Inflammatory macrophage (primary cell): ENCODE results near the gene CARS1.
A peak's percentile ranks its signal among the peaks of the same experiment; 100 is the strongest.

ENCODE experiments used
- DNase-seq, 2 donors: peaks; one replicate each; pipeline ENCODE4 v3.0.0-alpha.2; 2020 to 2022

CARS1 gene

DNA sequence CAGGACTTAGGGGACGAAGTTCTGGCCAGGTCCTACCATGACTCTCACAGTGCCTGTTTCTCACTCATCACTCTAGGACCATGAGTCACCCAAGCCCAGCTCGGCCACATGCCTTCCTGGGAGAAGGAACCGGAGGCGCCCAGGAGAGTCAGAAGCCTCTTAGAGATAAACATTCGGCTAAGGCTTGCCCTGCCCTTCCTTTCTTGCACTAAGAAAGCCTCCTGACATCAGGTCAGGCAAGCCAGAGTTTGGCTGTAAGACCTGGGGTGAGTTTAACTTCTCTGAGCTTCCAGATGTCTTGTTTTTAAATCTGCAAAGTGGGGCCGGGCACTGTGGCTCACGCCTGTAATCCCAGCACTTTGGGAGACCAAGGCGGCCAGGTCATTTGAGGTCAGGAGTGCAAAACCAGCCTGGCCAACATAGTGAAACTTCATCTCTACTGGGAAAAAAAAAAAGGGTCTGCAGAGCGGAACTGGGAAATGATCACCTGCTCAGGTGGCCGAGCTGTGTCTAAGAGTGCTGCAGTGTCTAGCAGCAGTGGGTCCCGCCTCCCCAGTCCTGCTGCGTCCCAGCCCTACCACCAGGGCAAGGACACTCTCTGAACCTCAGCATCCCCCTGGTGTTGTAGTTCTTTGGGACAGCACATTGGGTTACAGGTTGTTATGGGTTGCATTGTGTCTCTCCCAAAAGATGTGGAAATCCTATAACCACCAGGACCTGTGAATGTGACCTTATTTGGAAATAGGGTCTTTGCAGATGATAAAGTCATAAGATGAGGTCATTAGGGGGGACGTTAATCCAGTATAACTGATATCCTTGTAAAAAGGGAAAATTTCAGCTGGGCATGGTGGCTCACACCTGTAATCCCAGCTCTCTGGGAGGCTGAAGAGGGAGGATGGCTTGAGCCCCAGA lies 1.8 kb upstream of the CARS1 start:
- DNase-seq, result peak in 1 of 2 donors; percentile 41

DNA sequence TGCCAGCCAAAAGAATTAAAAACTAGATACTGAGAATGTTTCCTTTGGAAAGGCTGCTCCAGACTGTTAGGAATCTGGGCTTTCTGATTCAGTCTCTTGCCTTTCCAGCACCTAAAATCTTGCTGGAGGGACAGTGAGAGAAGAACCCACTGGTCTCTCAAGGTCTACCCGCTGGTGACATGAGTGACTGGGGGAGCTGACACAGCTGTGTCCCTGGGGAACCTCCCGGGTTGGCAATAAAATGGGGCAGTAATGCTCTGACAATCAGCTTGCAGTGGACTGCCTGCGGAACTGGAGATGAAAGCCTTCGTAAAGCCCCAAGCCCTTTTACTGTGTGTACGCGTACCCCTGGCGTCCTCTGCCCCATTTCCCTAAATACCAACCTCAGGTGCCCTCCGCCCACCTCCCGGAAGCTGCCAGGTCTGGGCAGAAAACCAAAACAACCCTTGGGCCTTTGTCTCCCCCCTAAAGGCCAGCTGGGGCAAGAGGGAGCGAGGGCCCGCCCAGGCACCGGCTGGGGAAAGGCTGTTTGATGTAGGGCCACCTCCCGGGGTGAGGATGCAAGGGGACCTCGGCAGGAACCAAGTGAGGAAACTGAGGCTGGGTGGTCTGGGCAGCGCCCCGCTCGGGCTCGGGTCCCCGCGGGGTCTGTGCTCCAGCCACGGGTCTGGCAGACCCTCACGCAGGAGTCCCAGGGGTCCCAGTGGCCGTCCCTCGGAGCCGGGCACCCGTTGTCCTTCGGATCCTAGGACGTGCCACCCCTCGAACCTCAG lies 741 bp downstream of the CARS1 start:
- peak in 1 of 2 donors; percentile 4 for DNase-seq

DNA sequence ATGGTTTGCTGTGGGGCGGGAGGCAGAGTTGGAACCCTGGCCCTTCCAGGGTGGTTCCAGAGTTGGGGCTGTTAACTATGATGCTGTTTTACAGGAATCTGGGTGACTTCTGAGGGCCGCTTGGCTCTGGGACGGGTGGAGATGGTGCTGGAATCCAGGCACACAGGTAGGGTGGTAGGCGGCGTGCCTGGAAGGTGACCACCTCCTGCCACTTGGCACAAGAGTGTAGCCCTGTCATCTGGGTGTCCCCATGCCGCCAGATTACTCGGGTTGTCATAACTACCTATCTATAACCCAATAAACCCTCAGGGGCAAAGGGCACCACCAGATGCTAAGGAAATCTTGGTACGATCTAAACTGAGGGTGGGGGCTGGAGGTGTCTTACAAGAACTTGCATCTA lies 1.3 kb downstream of the CARS1 start:
- DNase-seq, result no peak

DNA sequence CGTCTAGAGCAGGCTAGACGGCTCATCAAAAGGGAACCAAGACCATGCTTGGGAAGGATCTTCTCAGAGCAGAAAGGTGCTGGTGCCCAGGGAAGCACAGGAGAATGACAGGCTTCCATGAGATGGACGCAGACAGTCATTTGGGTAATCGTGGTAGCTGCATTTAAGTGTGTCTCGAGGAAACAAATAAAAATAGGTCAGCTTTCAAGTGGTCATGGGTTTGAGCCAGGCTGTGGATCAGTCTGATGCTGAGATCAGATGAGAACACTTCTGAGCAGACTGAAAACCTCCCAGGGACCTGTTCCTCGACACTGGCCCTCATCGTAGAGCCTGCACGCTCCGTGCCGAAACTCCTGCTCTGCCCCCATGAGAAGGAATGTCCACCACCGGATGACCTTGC lies 4.7 kb downstream of the CARS1 start:
- no peak for DNase-seq

DNA sequence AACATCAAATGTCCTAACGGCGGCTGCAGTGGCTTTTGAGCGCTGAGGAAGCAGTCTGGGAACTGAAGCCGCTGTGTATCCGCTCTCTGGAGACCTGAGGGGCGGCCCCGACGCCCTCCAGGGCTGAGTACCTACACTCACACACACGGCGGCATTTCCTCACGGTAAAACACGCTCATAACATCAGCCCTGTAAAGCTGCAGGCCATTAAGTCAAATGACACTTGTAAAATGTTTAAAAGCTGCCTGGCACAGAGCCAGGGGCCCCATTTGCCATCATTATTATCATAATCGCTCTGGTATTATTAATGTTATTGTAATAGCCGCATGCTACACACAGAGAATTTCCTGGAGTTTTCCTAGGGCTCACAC lies 5.1 kb downstream of the CARS1 start:
- DNase-seq, result no peak

DNA sequence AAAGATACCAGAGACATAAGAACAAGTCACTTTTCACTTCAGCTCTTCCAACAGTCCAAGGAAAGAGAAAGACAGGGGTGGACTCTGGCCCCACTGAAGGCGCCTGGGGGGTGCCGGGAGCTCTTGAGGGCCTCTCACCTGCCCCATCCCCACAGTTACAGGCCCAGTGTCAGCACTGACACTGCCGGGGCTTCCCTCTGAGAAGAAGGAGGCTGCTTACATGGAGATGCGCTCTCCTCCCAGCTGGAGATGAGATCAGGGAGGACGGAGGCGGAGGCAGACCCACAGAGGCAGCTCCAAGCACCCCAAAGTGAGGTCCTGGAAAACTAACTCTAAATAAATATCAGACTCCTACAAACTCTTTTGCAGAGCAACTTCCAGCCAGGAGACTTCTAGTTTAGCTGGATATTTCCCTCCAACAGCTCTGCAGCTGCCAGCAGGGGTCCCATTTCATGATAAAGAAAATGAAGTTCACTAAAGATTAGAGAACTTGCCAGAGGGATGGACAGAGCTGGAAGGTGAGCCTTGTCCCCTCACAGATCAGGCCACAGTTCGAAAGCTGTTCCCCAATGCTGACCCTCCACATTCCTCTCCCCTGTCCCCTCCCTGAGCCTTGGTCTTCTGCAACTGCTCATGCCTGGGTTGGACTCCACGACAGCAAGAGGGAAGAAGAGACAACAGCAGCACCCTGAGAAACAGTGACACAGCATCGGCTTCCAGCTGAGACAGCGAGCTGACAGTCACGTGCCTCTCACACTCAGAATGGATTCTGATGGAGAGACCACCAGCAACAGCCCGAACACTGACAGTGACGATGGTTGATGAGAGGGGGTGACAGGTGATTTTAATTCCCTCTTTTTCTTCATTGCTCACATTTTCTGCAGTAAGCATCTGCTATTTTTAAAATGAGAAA lies 5.8 kb downstream of the CARS1 start:
- DNase-seq, result no peak

DNA sequence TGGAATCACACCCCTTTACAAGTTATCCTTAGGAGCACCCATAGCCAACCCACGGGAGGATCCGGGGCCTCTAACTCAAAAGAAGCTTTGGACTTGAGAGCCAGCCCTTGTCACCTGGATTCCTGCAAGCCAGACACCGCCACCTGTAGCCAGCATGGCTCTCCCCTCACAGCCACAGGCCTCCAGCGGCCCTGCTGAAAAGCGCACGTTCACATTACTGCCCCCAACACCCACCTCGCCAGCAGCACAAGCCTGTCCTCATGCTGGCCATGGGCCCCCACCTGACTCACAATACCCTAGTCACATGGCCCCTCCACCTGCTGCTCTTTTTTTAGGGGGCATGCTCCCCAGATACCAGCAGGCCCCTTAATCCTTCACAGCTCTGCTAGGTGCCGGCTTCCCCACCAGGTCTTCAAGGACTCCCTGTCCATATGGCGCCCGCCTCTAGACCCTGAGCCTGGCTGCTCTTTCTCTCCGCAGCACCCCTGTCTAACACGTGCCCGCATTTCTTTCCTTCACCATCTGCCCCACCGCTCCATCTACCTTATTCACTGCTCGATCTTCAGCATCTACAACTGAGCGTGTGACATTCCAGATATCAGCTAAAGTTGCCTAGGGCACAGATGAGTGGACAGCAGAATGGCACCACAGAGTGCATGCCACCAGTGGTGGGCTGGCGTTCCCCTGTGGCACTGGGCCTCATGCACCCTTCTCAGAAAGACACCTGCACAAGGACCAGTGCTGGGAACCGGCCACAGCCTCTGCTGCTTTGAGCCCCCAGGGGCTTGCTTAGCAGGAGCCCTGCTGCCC lies 6.6 kb downstream of the CARS1 start:
- DNase-seq, result no peak

DNA sequence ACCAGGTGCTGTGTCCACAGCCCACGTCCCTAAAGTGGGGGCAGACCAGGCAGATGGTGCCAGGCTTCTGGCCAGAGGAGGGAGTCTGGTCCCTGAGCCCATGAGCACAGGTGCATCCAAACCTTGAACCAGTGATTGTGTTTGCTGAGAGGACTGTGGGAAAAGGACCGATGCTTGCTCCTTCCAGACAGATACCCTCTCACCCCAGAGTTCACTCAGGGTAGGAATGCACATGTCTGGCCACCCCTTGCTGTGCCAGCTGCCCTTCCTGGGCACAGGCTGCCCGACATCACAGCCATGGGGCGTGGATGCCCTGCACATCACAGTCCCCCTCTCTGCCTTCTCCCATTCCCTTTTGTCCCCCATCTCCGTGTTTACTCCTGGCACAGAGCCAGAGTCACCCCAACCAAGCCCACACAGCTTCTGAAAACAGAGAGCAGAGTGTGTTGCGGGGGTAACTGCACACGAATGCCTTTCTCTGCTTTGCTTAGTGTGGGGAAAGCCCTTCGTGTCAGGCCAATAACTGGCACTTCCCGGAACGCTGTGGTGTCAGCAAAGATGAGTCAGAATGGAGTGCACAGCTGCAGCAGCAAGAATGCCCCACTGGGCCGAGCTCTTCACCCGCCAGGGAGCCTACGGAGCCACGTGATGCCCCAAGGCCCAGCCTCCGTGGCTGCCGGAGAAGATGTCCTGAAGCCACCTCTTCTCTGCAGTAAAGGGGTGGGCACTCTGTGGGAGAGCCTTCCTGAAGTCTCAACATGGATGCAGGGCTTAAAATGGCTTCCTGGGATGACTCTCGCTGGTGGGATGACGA lies 7.6 kb downstream of the CARS1 start:
- peak; percentile 74 to 88 for DNase-seq

DNA sequence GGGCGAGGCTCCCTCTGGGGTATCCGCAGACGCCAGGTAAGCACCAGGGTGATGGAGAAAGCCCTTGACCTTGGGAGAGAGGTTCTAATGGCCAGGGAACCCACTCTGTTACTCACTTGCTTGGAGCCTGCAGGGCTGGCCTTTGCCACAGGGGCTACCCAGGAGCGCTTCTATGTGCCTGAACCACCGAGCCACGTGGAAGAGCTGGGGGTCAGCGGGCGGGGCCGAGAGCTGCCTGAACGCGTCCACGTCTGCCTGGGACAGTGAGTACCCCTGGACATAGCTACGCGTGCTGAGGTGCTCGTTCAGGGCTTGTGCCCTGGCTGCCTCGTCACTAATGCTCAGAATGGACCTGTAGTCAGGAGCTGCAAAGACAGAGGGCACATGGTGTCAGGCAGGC lies 9.6 kb downstream of the CARS1 start:
- DNase-seq, result no peak

DNA sequence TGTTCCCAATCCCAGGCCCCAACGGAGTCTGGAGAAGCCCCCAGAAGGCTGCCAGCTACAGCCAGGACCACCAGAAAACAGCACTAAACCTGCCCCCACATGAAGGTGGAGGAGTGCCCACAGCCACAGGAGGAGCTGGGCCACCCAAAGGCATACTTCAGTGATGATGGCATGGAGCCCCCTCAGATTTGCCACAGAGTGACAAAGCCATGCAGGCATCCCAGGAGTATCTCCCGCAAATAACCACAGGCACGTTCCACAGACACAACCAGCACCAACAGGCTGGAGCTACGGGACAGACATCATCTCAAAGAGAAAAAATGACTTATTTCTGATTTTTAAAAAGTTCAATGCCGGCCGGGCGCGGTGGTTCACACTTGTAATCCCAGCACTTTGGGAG lies 10.6 kb downstream of the CARS1 start:
- DNase-seq, result no peak

DNA sequence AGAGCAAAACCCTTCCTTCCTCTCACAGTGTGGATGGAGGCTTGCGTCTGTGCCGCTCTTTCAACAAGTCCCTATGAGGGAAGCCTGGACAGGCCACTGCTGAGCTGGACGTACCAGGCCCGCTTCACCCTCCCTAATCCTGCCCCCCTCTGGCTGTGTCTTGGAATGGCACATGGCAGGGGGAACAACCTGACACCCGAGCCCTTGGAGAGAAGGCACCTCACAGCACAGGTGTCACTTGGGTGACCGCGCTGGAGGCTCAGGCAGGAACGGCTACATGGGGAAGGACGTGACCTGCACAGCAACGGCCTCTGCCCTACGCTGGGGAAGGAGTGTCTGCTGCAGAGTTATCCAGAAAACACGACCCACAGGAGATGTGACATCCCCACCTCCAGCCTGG lies 11.0 kb downstream of the CARS1 start:
- no peak for DNase-seq

DNA sequence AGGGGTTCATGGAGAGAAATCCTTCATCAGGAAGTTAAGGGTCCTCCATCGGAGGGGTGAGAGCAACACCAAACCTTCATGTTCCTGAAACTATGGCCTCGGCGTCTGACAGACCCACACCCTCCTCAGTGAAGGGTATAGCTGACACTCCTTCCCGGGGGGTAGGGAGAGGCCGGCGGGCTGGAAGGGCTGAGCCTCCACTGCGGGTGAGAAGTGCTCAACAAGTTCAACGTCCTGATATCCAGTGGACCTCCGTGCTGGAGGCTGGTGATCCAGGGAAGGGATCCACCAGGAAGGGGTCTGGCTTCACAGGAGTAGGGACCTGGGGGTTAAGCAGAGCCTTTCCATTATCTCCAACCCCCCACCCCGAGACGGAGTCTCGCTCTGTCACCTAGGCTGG lies 12.3 kb downstream of the CARS1 start:
- DNase-seq, result no peak

DNA sequence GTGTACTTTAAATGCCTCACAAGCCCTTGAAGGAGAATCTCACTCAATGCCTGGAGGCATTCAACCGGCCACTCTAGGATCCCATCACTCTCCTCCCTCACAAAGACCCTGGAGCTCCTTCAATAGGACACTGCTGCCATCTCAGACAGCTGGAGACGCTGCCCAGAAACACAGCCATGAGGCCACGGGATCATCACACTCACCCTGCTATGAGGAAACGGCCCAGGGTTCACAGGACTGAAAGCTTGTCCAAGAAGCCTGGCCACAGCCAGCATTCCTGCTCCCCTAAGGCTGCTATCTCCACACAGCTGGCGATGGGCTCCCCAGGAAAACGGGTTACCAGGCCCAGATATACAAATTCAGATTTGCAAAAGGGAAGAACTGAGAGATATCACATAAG lies 13.2 kb downstream of the CARS1 start:
- DNase-seq, result no peak

DNA sequence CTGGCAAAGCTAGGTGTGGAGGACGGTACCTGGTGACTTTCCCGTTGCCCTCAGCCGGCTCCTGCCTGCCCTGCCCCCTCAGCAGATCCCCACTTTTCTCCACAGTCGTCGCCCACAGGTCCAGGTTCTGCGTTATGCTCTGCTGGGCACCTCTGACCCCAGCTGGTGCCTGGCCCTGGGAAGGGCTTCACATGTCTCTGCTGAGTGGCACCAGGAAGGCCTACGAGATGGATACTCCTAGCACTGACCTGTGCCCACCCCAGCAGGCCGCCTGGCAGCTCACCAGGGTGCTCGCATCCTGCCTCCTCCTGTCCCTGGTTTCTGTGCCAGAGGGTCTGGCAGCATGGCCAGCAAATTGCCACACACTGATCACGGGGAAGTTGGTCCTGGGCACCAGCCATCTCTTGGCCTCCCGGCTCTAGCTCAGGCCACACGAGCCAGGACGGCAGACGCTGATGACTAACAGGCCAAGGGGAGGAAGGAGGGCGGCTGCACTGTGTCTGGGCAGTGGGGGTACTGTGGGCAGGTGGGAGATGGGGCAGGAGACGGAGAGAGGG lies 13.8 kb downstream of the CARS1 start:
- no peak for DNase-seq

DNA sequence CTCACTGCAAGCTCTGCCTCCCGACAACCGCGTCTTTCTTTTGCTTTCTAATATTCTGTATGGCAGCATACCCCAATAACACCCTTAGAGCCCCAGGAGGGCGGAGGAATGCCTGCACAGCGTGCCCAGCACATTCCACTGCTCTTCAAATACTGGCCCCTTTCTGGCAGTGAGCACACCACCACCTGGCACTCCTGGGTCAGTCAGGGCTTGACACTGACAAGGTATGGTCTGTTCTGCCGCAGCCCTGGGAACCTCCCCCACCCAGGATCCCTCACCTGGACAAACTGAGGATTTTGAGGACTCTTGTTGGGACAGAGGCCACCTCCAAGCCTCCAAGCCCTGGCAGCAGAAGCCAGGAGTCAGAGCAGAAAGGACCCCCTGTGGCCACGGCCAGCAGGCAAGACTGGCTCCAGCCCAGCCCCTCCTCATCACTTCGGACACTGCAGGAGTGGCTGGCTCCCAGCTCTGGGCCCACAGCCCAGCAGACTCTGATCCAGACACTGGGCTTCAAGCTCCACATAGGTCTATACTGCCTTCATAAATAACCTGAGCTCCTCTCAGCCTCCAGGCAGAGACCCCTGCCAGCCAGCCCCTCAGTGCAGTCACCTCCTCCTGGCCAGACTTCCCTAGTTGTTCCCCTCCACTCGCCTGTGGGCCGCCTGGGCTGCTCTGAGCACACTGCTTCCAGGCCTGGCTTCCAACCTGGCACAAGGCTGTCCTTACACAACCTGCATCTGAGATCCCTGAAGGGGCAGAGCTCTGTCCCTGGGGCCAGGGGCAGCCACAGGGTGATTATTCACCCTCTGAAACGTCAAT lies 14.5 kb downstream of the CARS1 start:
- no peak for DNase-seq

DNA sequence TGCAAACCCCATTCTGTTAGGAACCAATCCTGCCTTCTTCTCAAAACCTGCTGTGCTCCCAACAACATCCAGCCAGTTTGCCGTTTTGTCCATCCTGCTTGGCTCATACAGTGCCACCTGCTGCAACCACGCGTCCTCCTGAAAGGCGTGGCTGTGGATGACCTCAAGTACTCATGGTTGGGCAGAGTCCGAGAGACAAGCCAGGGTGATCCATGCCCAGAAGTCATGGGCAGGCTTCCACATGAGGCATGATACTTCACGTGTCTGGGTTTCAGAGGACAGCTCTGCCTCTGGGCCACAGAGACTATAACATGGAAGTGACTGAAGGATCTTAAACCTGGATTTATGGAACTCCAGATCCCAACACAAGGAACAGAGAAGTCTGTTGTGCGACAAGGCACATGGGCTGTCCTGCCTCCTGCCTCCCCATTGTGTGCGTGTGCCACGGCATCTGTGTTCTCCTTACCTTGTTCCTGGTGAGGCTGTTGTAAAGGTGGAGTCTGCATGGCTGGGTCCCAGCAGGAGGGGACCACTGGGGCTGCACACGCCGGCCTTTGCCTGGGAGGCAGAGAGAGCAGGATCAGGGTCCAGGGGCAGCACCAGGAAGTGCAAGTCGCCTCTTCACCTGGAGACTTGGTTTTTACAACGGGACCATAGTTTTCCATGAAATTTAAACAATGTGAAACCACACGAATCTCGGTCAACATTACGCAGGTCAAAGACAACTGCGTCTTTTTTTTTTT lies 15.4 kb downstream of the CARS1 start:
- DNase-seq, result no peak

DNA sequence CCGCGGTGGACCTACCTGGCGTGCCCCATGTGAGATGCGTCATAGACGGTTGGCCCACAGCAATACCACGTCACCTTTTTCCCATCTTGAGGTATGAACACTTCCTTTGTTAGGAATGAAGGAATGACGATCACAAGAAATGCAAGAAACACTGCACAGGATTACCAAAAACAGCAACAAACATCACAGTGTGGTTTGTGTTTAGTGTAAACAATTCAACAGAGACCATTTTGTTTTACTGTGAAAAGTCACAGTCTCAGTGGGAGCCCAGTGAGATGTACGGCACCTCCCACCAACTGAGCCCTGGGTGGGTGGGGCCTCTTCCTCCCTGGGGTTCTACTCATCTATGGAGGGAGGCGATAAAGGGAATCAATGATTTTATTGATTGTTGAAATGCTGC lies 16.3 kb downstream of the CARS1 start:
- no peak for DNase-seq

DNA sequence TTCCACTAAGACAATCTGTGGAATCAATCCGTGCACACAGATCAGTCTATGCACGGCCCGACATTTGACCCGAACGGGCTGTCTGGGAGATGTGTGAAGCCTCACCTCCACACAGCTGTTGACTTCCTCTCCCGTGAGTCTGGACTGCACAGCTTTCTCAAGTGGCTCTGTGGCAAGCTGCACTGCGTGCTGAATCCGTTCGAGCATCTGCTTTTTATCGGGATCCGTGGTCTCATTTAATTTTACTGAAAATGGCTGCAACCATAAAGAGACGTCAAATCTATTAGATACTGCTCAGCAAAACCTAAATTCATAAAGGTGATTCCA lies 19.3 kb downstream of the CARS1 start:
- no peak for DNase-seq
